Lung (tissue), 12 donors: ENCODE data around the gene PCDHGA12. TPM values are rescaled to one million over a fixed set of nuclear protein-coding genes. Genes with fewer than 3 reads are reported as not detected.

Experiments
- ATAC-seq: fragments of 200-7000 bp; cut with Tn5 transposase; one replicate; pipeline ENCODE4 v1.9.1; 2020; ENCODE audit warnings: moderate number of reproducible peaks; ENCODE audit not compliant: insufficient read depth, low FRiP score
- DNase-seq, 3 donors: peaks; one replicate each; pipeline ENCODE4 v3.0.0-alpha.2; 2013 to 2017
- H3K27ac ChIP-seq, 2 donors: one replicate each; pipeline ENCODE4 v1.5.1; 2013; ENCODE audit warnings: mild to moderate bottlenecking in 2 of 2, moderate library complexity in 2 of 2, control low read depth in 1 of 2, inconsistent platforms in 1 of 2, low read depth in 1 of 2, low read length in 1 of 2
- H3K27me3 ChIP-seq, 3 donors: one replicate each; pipeline ENCODE4 v1.5.1; 2013; ENCODE audit warnings: low read length in 2 of 3; ENCODE audit not compliant: control insufficient read depth in 3 of 3, insufficient read depth in 3 of 3
- H3K36me3 ChIP-seq, 4 donors: one replicate each; pipeline ENCODE4 v1.5.1; 2013; ENCODE audit warnings: low read length in 4 of 4, mild to moderate bottlenecking in 1 of 4, moderate library complexity in 1 of 4; ENCODE audit not compliant: control insufficient read depth in 4 of 4, insufficient read depth in 4 of 4
- H3K4me1 ChIP-seq, 5 donors: one replicate each; pipeline ENCODE4 v1.5.1; 2013; ENCODE audit warnings: low read length in 5 of 5, mild to moderate bottlenecking in 2 of 5, moderate library complexity in 1 of 5; ENCODE audit not compliant: control insufficient read depth in 5 of 5, insufficient read depth in 5 of 5
- H3K4me3 ChIP-seq: one replicate; pipeline ENCODE4 v1.5.1; 2013; ENCODE audit warnings: mild to moderate bottlenecking, control low read depth, moderate library complexity
- H3K9ac ChIP-seq, 2 donors: one replicate each; pipeline ENCODE4 v1.5.1; 2013; ENCODE audit warnings: low read length in 2 of 2, control low read depth in 1 of 2; ENCODE audit not compliant: insufficient read depth in 1 of 2
- H3K9me3 ChIP-seq, 4 donors: one replicate each; pipeline ENCODE4 v1.5.1; 2013; ENCODE audit warnings: low read length in 3 of 4, mild to moderate bottlenecking in 1 of 4, moderate library complexity in 1 of 4; ENCODE audit not compliant: control insufficient read depth in 4 of 4, insufficient read depth in 3 of 4
- WGBS, 2 donors: extraction: QIAGEN DNeasy Blood & Tissue Kit; methylation state at CpG; one replicate each; pipeline ENCODE4 v1.1.7; 2013; 5-methylcytosine and 5-hydroxymethylcytosine counted together
- polyA plus RNA-seq, 2 donors: library from polyadenylated mRNA; stranded (reverse); fragments of 200-250 nt; gene quantifications; one replicate each; pipeline ENCODE4 v1.2.1, GENCODE V29; 2013
- total RNA-seq, 2 donors: library from RNA; depleted of rRNA in 1 of 2; stranded (reverse); fragments of >200 nt in 1 of 2; gene quantifications; one replicate each; pipeline ENCODE4 v1.2.1, GENCODE V29; 2014 to 2021
- TF ChIP-seq, protein P1 (sequence below): IDR thresholded peaks from 2 replicates; pipeline ENCODE4 v1.5.1; 2012; ENCODE audit warnings: mild to moderate bottlenecking; ENCODE audit errors: control extremely low read depth, extremely low read depth
- donor health status: control.
- donor health status: control.
- donor health status: Bipolar disorder and iron deficiency.
- donor health status: healthy.
- donor health status: DM: yes; HTN: yes; CAD: no.

Gene PCDHGA12
- total and polyA plus RNA-seq, 4 donors, result 1.2 to 7.9 (median 3.6) TPM

- DNase-seq (no peak), ATAC-seq (no peak)
- H3K27me3 ChIP-seq, result no peaks in the 10 kb centered on the region
- H3K27ac ChIP-seq, result no peak overlapping the region
- 73 to 85% methylated on average over 2 of the region's 2 CpGs for WGBS, 2 donors
- TF ChIP-seq, protein P1, sequence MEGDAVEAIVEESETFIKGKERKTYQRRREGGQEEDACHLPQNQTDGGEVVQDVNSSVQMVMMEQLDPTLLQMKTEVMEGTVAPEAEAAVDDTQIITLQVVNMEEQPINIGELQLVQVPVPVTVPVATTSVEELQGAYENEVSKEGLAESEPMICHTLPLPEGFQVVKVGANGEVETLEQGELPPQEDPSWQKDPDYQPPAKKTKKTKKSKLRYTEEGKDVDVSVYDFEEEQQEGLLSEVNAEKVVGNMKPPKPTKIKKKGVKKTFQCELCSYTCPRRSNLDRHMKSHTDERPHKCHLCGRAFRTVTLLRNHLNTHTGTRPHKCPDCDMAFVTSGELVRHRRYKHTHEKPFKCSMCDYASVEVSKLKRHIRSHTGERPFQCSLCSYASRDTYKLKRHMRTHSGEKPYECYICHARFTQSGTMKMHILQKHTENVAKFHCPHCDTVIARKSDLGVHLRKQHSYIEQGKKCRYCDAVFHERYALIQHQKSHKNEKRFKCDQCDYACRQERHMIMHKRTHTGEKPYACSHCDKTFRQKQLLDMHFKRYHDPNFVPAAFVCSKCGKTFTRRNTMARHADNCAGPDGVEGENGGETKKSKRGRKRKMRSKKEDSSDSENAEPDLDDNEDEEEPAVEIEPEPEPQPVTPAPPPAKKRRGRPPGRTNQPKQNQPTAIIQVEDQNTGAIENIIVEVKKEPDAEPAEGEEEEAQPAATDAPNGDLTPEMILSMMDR, result no peak
- H3K9ac ChIP-seq, result no peak overlapping the region
- H3K4me3 ChIP-seq, result no peak overlapping the region
- H3K36me3 ChIP-seq, result peaks cover 0 to 10% (median 0%) of the 10 kb centered on the region in 4 donors
- H3K9me3 ChIP-seq, result peaks cover 4 to 36% (median 12%) of the 10 kb centered on the region in 4 donors
- H3K4me1 ChIP-seq, result peaks cover 0 to 5% (median 0%) of the 10 kb centered on the region in 5 donors
Measured at GRCh38 chr5:141434006-141434405, 3.7 kb downstream of the PCDHGA12 start.

GRCh38 chr5:141437221-141437620 is 6.9 kb downstream of the PCDHGA12 start:
- H3K4me3 ChIP-seq, result no peak overlapping the region
- H3K27ac ChIP-seq, result no peak overlapping the region
- ATAC-seq, result no peak
- H3K36me3 ChIP-seq, result peaks cover 0 to 18% (median 2%) of the 10 kb centered on the region in 4 donors
- no peaks in the 10 kb centered on the region for H3K27me3 ChIP-seq
- peaks cover 0 to 2% (median 0%) of the 10 kb centered on the region in 5 donors for H3K4me1 ChIP-seq
- no peak overlapping the region for H3K9ac ChIP-seq
- H3K9me3 ChIP-seq, result peaks cover 7 to 35% (median 17%) of the 10 kb centered on the region in 4 donors
- TF ChIP-seq, protein P1, result no peak
- 94% methylated on average over 2 of the region's 2 CpGs for WGBS, 2 donors
- DNase-seq, result no peak

GRCh38 chr5:141439411-141440141 is 9.3 kb downstream of the PCDHGA12 start:
- peaks cover 0 to 18% (median 2%) of the 10 kb centered on the region in 4 donors for H3K36me3 ChIP-seq
- no peaks in the 10 kb centered on the region for H3K27me3 ChIP-seq
- no peak for ATAC-seq
- no peak for DNase-seq
- TF ChIP-seq, protein P1, result no peak
- no peak overlapping the region for H3K9ac ChIP-seq
- WGBS, 2 donors, result 66 to 73% methylated on average over 10 of the region's 10 CpGs
- no peak overlapping the region for H3K4me3 ChIP-seq
- peaks cover 10 to 25% (median 18%) of the 10 kb centered on the region in 4 donors for H3K9me3 ChIP-seq
- H3K27ac ChIP-seq, result no peak overlapping the region
- H3K4me1 ChIP-seq, result no peaks in the 10 kb centered on the region

GRCh38 chr5:141440341-141440740 is 10.0 kb downstream of the PCDHGA12 start:
- TF ChIP-seq, protein P1, result no peak
- Histone ChIP-seq H3K36me3 (peaks cover 0 to 18% (median 2%) of the 10 kb centered on the region in 4 donors), H3K9me3 (peaks cover 10 to 25% (median 18%) of the 10 kb centered on the region in 4 donors), H3K4me3 (no peak overlapping the region), H3K27ac (no peak overlapping the region), H3K4me1 (no peaks in the 10 kb centered on the region), H3K27me3 (no peaks in the 10 kb centered on the region), H3K9ac (no peak overlapping the region)
- DNase-seq, result no peak
- ATAC-seq, result no peak
- WGBS, 2 donors, result 91 to 95% methylated on average over 9 of the region's 9 CpGs
